ENCODE data around the gene R3HDM1. TPM values are rescaled to one million over a fixed set of nuclear protein-coding genes. Genes with fewer than 3 reads are reported as not detected.

The R3HDM1 gene
- total RNA-seq, 4 donors from 2014 or later: 13.1 to 56.6 (median 19.6) TPM

DNA sequence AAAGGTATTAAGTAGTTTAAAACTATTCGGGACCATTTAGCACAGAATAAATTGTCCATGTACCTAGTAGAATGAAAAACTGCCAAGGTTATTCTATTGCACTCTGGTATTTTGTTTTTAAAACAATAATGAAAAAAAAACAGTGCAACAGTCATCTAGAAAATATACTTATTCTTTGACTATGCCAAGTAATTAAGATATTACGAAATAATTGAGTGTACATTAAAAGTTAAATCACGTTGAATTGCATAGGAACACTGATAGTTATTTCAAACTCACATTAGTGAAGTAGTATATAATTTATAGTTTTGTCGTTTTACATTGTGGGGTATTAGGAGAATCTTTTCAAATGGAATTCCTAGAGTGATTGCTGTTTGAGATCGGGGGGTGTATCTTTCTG is 20.1 kb downstream of the R3HDM1 start:
- no peaks in the 10 kb centered on the region for H3K4me1 ChIP-seq
- WGBS: 89% methylated on average over 5 of the region's 5 CpGs
- no peaks in the 10 kb centered on the region for H3K36me3 ChIP-seq
- intact Hi-C loops (cut with DNase I): no loop called here
- H3K27me3 ChIP-seq: no peaks in the 10 kb centered on the region
- TF ChIP-seq CTCF (IDR thresholded peaks at IDR 0.05) (no peak), EP300 (IDR thresholded peaks at IDR 0.05) (no peak), POLR2A (IDR thresholded peaks at IDR 0.05; ENCODE audit: low read depth) (no peak), POLR2AphosphoS5 (IDR thresholded peaks at IDR 0.05) (no peak)
- DNase-seq (ENCODE audit: extremely low spot score): no peak
- no peak overlapping the region for H3K27ac ChIP-seq (replicated peaks in 1 of 4)
- H3K9me3 ChIP-seq: no peaks in the 10 kb centered on the region
- H3K4me3 ChIP-seq: no peak overlapping the region

DNA sequence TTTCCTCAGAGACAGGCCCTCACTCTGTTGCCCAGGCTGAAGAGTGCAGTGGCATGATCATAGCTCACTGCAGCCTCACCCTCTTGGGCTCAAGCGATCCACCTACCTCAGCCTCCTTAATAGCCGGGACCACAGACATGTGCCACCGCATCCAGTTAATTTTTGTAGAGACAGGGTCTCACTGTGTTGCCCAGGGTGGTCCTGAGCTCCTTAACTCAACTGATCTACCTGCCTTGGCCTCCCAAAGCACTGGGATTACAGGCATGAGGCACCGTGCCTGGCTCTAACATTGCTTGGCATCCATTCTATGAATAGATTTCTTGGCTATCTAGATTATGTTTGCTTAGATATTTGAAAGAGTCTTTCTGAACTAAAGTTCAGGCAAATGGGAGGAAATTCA is 21.6 kb downstream of the R3HDM1 start:
- H3K9me3 ChIP-seq: no peaks in the 10 kb centered on the region
- no peak overlapping the region for H3K27ac ChIP-seq (replicated peaks in 1 of 4)
- no peak overlapping the region for H3K4me3 ChIP-seq
- intact Hi-C loops (cut with DNase I): no loop called here
- no peaks in the 10 kb centered on the region for H3K27me3 ChIP-seq
- TF ChIP-seq POLR2A (IDR thresholded peaks at IDR 0.05; ENCODE audit: low read depth) (no peak), CTCF (IDR thresholded peaks at IDR 0.05) (no peak), POLR2AphosphoS5 (IDR thresholded peaks at IDR 0.05) (no peak)
- H3K4me1 ChIP-seq: peaks cover 0 to 6% (median 2%) of the 10 kb centered on the region in 4 donors
- no peak for DNase-seq (ENCODE audit: extremely low spot score)
- WGBS: 81% methylated on average over 4 of the region's 4 CpGs
- H3K36me3 ChIP-seq: no peaks in the 10 kb centered on the region

DNA sequence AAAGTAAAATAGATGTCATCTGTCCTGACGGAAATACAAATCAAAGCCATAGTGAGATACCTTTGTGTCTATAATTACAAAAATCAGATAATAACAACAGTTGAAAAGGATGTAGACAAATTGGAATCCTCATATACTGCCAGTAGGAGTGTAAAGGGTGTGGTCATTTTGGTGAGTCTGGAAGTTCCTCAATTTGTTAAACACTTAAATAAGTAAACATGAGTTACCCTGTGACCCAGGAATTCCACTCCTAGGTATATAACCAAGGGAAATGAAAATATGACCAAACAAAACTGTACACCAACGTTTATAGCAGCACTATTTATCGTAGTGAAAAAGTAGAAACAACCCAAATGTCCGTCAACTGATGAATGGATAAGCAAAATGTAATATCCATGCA is 24.0 kb downstream of the R3HDM1 start:
- no peak overlapping the region for H3K4me3 ChIP-seq
- intact Hi-C loops (cut with DNase I): no loop called here
- no peak for DNase-seq (ENCODE audit: extremely low spot score)
- no peaks in the 10 kb centered on the region for H3K9me3 ChIP-seq
- no peaks in the 10 kb centered on the region for H3K36me3 ChIP-seq
- WGBS: 81% methylated on average over 4 of the region's 4 CpGs
- H3K4me1 ChIP-seq: peaks cover 0 to 6% (median 2%) of the 10 kb centered on the region in 4 donors
- H3K27me3 ChIP-seq: no peaks in the 10 kb centered on the region
- no peak for TF ChIP-seq POLR2A (IDR thresholded peaks at IDR 0.05; ENCODE audit: low read depth)
- TF ChIP-seq CTCF (IDR thresholded peaks at IDR 0.05): no peak
- no peak for TF ChIP-seq EP300 (IDR thresholded peaks at IDR 0.05)
- no peak for TF ChIP-seq POLR2AphosphoS5 (IDR thresholded peaks at IDR 0.05)
- no peak overlapping the region for H3K27ac ChIP-seq (replicated peaks in 1 of 4)

DNA sequence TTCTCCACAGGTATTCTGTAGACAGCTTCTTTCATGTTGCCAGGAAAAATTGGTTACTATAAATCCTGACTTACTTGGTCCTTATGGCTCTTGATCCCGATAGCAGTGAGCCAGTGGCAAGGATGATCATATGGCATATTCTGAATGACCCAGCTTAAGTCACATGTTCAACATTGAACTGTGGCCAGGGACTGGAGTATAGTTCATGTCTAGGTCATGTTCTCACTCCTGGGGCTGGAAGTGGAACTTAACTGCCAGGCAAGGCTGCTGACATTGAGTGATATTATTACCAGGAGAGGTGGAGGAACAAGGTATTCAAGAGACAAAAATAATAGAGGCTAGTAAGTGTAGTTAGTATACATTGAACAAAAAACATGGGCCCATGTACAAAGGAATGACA is 26.2 kb downstream of the R3HDM1 start:
- Histone ChIP-seq H3K9me3 (no peaks in the 10 kb centered on the region), H3K4me1 (peaks cover 0 to 6% (median 2%) of the 10 kb centered on the region in 4 donors), H3K27me3 (no peaks in the 10 kb centered on the region), H3K4me3 (no peak overlapping the region), H3K36me3 (no peaks in the 10 kb centered on the region), H3K27ac (replicated peaks in 1 of 4) (no peak overlapping the region)
- DNase-seq (ENCODE audit: extremely low spot score): no peak
- TF ChIP-seq CTCF (IDR thresholded peaks at IDR 0.05): no peak
- TF ChIP-seq EP300 (IDR thresholded peaks at IDR 0.05): no peak
- no peak for TF ChIP-seq POLR2AphosphoS5 (IDR thresholded peaks at IDR 0.05)
- no peak for TF ChIP-seq POLR2A (IDR thresholded peaks at IDR 0.05; ENCODE audit: low read depth)
- 100% methylated on average over 1 of the region's 1 CpG for WGBS
- intact Hi-C loops (cut with DNase I): no loop called here

DNA sequence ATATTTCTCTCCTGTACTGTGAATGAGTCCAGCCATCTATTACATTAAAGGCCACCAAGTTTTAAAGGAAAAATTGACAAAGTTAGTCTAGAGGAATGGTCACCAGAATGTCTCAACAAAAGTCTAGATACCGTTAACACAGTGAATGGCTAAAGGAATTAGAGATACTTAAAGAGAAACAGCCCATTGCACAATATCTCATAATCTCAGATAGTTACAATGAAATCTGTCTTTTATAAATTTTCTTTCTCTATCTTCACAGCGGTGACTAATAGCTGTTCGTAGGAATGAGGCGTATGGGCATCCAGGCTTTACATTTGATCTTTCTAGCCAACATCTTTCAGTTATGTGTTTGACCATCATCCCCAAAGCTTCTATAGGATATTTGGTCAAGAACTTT is 30.6 kb downstream of the R3HDM1 start:
- Histone ChIP-seq H3K27ac (replicated peaks in 1 of 4) (no peak overlapping the region), H3K27me3 (no peaks in the 10 kb centered on the region), H3K36me3 (peaks cover 0 to 5% (median 2%) of the 10 kb centered on the region in 4 donors), H3K9me3 (no peaks in the 10 kb centered on the region), H3K4me3 (no peak overlapping the region), H3K4me1 (peaks cover 0 to 6% (median 2%) of the 10 kb centered on the region in 4 donors)
- 96% methylated on average over 4 of the region's 4 CpGs for WGBS
- TF ChIP-seq EP300 (IDR thresholded peaks at IDR 0.05) (no peak), POLR2AphosphoS5 (IDR thresholded peaks at IDR 0.05) (no peak), CTCF (IDR thresholded peaks at IDR 0.05) (no peak), POLR2A (IDR thresholded peaks at IDR 0.05; ENCODE audit: low read depth) (no peak)
- intact Hi-C loops (cut with DNase I): no loop called here
- no peak for DNase-seq (ENCODE audit: extremely low spot score)

All from esophagus muscularis mucosa (tissue), 4 donors.